ENCODE data around the gene FAM184A.
"Not testable (repeated sequence)": the region's sequence is repeated elsewhere in the genome, so short reads cannot be mapped to it uniquely, and the experiment has no call there.

The FAM184A gene

DNA sequence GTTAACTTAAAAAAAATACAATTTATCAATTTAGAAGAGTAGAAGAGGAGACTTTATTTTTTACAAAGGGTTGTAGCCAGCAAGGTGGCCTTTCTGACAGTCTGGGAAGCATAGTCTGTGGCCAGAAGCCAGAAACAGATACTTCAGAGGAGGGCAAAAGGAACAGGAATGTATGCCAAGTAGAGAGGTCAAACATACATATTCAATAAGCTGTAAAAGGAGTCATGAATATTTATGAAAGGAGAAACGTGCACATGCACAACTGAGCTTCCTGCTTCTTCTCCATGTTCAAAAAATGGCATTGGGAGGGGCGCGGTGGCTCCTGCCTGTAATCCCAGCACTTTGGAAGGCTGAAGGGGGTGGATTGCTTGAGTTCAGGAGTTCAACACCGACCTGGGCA, 43.9 kb upstream of the FAM184A start:
- H3K4me3 ChIP-seq (replicated peaks; ENCODE audit: low read depth, low read length) = no peak overlapping the region
- DNase-seq (ENCODE audit: low read depth) = no peak
- TF ChIP-seq, protein P1, sequence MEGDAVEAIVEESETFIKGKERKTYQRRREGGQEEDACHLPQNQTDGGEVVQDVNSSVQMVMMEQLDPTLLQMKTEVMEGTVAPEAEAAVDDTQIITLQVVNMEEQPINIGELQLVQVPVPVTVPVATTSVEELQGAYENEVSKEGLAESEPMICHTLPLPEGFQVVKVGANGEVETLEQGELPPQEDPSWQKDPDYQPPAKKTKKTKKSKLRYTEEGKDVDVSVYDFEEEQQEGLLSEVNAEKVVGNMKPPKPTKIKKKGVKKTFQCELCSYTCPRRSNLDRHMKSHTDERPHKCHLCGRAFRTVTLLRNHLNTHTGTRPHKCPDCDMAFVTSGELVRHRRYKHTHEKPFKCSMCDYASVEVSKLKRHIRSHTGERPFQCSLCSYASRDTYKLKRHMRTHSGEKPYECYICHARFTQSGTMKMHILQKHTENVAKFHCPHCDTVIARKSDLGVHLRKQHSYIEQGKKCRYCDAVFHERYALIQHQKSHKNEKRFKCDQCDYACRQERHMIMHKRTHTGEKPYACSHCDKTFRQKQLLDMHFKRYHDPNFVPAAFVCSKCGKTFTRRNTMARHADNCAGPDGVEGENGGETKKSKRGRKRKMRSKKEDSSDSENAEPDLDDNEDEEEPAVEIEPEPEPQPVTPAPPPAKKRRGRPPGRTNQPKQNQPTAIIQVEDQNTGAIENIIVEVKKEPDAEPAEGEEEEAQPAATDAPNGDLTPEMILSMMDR (IDR thresholded peaks at IDR 0.05; ENCODE audit: low read length, missing control alignments) = no peak

DNA sequence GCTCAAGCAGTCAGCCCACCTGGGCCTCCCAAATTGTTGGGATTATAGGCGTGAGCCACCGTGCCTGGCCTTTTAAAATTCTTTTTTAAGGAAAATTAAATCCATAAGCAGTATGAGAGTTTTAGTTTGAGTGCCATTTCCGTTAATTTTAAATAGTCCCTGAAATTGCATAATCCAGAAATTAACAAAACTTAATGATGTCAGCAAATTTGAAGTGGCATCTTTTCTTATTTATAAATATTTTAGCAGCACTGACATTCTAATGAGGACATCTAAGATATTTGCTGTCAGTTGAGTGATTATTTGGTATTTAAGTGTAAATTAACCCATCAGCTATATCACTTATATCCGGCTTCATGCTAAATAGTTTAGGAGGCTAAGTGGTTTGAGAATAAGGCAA, 42.9 kb upstream of the FAM184A start:
- TF ChIP-seq, protein P1 (IDR thresholded peaks at IDR 0.05; ENCODE audit: low read length, missing control alignments) = no peak
- no peak for DNase-seq (ENCODE audit: low read depth)
- no peak overlapping the region for H3K4me3 ChIP-seq (replicated peaks; ENCODE audit: low read depth, low read length)

DNA sequence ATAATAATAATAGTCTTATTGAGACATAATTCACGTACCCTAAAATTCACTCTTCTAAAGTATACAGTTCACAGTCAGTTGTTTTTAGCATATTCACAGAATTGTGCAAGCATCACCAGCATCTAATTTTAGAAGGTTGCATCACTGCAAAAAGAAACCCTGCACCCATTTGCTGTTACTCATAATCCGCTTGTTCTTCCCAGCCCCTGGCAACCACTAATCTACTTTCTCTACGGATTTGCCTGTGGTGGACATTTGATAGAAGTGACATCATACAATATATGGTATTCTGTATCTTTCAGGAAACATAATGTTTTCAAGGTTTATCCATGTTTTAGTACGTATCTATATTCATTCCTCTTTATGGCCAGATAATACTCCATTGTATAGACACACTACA, 41.5 kb upstream of the FAM184A start:
- peak; percentile 90 for DNase-seq (ENCODE audit: low read depth)
- H3K4me3 ChIP-seq (replicated peaks; ENCODE audit: low read depth, low read length) = no peak overlapping the region
- TF ChIP-seq, protein P1 (IDR thresholded peaks at IDR 0.05; ENCODE audit: low read length, missing control alignments) = no peak

DNA sequence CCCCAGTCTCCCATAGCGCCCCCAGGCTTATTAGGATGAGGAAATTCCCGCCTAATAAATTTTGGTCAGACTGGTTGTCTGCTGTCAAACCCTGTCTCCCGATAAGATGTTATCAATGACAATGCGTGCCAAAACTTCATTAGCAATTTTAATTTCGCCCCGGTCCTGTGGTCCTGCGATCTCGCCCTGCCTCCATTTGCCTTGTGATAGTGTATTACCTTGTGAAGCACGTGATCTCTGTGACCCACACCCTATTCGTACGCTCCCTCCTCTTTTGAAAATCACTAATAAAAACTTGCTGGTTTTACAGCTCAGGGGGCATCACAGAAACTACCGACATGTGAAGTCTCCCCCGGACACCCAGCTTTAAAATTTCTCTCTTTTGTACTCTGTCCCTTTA, 40.6 kb upstream of the FAM184A start:
- not testable (repeated sequence) for DNase-seq (ENCODE audit: low read depth); H3K4me3 ChIP-seq (replicated peaks; ENCODE audit: low read depth, low read length)

DNA sequence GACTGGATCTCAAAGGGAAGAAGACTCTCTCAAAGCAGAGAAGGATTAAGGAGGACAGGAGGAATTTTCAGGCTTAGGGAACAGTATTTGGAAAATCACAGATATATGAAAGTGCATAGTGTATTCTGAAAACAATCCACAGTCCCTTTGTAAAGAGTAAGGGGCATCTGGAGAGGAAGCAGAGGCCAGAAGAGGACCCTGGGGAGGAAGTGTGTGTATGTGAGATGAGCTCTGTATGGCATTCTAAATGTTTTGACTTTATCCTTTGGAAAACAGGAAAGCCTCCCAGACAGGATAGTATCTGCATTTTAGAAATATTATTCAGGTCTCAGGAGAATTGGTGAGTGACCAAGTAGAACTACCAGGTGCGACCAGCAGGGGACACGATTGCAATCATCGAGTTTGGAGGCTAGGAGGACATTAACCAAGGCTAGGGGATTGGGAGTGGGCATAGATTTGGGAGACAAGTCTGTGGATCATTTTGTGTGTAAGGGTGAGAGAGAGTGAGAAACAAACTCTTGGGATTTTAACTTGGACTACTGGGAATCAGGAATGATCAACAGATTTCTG, 38.3 kb upstream of the FAM184A start:
- H3K4me3 ChIP-seq (replicated peaks; ENCODE audit: low read depth, low read length) = no peak overlapping the region
- TF ChIP-seq, protein P1 (IDR thresholded peaks at IDR 0.05; ENCODE audit: low read length, missing control alignments) = peak; percentile 37
- no peak for DNase-seq (ENCODE audit: low read depth)

DNA sequence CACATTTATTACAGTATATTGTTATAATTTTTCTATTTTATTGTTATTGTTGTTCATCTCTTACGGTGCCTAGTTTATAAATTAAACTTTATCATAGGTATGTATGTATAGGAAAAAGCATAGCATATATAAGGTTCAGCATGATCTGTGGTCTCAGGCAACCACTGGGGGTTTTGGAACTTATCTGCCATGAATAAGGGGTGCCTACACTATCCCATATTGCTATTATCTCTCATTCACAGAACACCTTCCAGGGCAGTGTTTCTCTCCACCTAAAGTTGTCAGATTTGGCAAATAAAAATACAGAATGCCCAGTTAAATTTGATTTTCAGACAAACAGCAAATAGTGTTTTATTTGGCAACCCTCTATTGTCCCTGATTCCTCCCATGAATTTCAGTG, 35.5 kb upstream of the FAM184A start:
- H3K4me3 ChIP-seq (replicated peaks; ENCODE audit: low read depth, low read length) = no peak overlapping the region
- DNase-seq (ENCODE audit: low read depth) = no peak
- TF ChIP-seq, protein P1 (IDR thresholded peaks at IDR 0.05; ENCODE audit: low read length, missing control alignments) = no peak

DNA sequence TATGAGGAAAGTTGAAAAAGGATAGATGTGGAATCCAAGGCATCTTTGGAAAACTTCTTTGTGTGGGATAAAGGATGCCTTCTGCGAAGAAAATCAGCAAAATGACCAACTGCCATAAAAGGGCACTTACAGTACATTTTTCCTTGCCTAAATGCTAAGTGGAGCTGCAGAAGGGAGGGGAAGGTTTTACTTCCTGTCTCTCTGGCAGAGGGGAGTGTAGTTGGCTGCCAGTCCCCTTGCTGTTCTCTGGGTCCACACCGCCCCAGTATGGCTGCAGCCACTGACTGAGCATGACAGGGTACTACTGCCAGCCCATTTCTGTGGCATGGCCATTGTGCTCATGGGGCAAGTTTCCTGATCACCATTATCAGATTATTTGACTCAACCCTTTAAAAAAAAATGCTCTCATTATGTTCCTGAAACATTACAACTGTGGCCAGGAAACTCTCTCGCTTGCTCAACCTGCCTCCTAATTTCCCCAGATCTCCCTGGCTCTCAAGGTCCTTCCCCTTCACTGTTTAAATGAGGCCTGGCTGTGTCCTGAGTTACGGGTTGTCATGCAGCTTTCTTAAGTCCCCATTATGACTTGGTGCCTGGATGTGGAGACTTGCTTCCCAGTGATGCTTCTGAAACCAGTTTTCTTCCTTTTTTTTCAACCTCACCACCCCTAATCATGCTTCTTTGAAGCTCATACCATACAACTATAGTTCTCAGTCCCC, 34.5 kb upstream of the FAM184A start:
- DNase-seq (ENCODE audit: low read depth) = peak; percentile 29
- TF ChIP-seq, protein P1 (IDR thresholded peaks at IDR 0.05; ENCODE audit: low read length, missing control alignments) = no peak
- no peak overlapping the region for H3K4me3 ChIP-seq (replicated peaks; ENCODE audit: low read depth, low read length)
